DMS153 treated with DMSO at 0.1 percent for 48 hours (cell line): ENCODE data around the gene RTKN2.

Source experiments
- DNase-seq: peaks from one replicate; lab custom pipeline; 2025; ENCODE audit not compliant: unreplicated experiment; lab: John Stamatoyannopoulos, UW

Gene RTKN2

DNA sequence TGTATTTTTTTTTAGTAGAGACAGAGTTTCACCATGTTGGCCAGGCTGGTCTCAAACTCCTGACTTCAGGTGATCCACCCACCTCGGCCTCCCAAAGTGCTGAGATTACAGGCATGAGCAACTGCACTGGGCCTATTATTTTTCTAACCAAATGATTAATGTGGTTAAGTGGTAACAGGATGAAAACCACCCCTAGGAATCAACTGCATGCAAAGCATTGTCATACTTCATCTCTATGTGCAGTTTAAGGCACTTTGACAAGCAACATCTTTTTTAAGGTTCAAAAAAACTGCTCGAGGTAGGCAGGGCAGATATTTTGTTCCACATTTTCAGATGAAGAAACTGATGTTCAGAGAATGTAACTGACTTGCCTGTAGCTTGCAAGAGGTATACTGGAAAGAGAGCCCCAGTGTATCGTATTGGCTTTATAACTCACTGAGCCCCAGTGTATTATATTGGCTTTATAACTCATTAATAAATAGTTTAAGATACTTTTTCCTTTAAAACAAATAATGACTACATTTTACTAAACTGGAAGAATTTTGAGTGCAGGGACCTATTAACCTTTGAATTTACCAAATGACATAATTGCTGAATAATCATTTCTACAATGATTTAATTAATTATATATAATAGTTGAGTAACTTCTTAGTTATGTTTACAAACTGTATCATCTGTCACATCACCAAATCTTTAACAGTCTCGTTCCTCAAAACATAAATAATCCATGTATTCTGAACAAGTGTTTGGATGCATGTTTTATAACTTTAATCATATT, 38.1 kb downstream of the RTKN2 start:
- DNase-seq: no peak

DNA sequence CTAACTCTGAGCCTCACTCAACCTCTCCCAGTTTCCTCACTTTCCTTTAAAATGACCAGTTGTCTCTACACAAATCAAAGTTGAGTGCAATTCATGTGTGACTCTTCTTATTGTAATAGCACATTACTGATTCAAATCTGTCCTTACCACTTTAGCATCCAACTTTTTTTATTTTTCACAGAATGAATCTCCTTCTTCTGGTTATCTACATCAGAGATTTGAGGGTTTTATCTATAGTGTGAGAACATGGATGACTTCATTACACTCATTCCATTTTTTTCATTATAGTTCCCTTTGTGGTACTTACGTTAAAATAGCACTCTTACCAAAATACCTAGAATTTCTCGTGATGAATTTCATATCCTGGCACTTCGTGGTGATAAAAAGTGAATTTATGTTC, 43.3 kb downstream of the RTKN2 start:
- no peak for DNase-seq

DNA sequence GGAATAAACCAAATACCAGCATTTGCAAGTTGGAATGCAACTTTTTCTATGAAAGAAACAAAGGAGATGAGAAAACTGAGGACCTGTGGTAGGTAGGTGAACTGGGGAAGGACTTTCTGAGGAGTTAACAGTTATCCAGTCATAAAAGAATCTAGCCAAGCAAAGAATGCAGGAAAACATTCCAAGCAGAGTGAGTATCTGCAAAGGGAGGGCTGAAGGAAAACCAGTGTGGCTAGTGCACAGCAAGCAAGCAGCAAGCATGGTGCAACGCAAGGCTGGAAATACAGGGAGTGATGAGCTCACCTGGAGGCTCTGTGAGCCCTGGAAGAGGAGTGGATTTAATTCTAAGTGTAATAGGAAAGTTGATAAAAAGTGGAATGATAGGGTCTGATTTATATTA, 44.0 kb downstream of the RTKN2 start:
- DNase-seq: no peak

DNA sequence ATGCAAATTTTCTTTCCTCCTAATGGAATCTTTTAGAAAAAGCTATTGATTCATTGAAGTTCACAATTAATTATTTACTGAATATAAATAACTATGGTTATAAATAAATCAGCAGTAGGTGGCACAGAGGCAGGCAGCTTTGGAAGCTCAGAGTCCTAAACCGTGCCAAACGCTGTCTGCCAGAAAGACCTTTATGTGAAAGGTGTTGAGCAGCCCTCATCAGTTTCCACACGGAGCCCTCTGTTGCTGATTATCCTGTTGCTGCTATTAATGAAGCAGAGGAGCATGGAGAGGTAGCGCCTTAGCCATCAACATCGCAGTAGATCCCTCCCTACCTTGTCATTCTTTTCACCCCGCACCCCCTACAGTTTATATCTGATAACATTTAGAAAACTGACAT, 51.0 kb downstream of the RTKN2 start:
- no peak for DNase-seq

GRCh38 chr10:62214364-62214874, 54.2 kb downstream of the RTKN2 start:
- no peak for DNase-seq

- DNase-seq: no peak
Measured at GRCh38 chr10:62205750-62206399, 62.8 kb downstream of the RTKN2 start.

DNA sequence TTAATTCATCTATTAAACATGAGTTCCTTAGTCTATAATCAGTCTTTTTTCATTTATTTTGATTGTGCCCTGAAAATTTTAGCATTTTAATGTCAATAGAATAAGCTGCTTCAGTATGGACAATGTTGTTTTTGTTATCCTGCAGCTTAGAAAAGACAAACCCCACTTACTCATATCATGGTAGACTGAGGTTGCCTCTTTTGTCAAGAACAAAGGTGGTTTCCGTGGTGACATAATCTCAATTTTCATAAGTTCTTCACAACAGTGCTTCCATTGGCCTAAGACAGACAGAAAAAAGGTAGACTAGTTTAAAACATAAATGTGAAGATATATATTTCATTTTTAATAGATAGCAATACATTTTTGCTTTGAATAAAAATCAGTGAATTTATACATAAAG, 69.1 kb downstream of the RTKN2 start:
- DNase-seq: no peak

DNA sequence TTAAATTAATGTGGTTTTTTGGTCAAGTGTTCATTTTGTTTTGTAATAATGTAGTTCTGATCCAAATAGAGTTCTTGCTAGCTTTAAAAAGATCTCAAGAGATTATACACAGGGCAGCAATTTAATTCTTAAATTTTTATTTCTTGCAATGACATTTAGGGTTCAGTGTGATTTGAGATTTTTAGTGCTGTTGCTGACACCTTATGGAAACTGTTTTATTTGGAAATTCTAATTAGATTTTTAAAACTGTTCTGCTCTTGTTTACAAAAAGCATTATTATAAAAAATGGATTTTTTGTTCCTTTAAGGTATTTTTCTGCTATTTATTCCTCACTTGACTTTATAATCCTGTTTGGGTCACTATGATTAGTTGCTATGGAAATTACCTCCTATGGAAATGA, 72.1 kb downstream of the RTKN2 start:
- no peak for DNase-seq

GRCh38 chr10:62195675-62195926, 73.0 kb downstream of the RTKN2 start:
- no peak for DNase-seq

DNA sequence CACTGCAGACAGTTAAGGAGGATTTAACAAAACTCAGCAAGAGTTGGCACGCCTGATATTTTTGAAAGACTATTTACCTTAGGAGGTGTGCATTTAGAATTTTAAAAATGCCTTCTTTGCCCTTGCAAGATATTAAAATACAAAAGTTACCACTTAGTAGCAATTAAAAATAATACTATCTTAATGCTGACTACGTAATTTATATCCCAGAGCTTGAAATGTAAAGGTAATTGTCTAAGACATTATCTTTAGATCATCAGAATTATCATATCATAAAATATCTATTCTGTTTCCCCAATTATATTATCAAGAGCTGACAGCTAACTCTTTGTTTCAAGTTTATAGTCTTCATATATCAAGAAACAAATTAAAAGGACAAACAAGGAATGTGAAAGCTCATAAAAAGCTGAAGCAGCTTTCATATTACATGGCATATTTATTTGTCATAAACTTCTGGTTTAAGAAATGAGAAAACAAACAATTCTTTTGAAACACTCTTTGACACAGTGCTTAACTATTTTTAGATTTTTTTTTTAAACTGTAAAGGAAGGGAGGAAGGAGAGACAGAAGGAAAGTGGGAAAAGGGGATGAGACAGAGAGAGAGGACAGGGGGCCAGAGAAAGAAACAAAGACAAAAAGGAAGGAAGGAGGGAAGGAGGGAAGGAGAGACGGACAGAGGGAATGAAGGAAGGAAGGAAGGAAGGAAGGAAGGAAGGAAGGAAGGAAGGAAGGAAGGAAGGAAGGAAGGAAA, 73.5 kb downstream of the RTKN2 start:
- DNase-seq: no peak

GRCh38 chr10:62193479-62193878, 75.2 kb downstream of the RTKN2 start:
- no peak for DNase-seq

DNA sequence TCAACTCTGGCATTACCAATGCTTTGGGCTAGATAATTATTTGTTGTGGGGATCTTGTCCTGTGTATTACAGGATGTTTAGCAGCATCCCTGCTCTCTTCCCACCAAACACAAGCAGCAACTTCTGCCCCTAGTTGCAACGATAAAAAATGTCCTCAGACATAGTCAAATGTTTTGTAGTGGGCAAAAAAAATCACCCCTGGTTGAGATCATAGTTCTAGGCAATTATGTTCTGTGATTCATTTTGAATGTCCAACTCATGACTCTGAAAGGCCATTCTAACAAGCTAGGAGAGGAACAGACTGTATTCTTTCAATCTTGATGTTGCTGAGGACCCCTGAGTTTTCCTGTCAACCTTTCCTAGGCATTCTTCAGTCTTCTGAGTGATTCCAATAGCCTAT, 79.5 kb downstream of the RTKN2 start:
- no peak for DNase-seq

- DNase-seq: no peak
Measured at GRCh38 chr10:62188021-62188616, 80.5 kb downstream of the RTKN2 start.

- DNase-seq: no peak
Measured at GRCh38 chr10:62186999-62187675, 81.5 kb downstream of the RTKN2 start.

DNA sequence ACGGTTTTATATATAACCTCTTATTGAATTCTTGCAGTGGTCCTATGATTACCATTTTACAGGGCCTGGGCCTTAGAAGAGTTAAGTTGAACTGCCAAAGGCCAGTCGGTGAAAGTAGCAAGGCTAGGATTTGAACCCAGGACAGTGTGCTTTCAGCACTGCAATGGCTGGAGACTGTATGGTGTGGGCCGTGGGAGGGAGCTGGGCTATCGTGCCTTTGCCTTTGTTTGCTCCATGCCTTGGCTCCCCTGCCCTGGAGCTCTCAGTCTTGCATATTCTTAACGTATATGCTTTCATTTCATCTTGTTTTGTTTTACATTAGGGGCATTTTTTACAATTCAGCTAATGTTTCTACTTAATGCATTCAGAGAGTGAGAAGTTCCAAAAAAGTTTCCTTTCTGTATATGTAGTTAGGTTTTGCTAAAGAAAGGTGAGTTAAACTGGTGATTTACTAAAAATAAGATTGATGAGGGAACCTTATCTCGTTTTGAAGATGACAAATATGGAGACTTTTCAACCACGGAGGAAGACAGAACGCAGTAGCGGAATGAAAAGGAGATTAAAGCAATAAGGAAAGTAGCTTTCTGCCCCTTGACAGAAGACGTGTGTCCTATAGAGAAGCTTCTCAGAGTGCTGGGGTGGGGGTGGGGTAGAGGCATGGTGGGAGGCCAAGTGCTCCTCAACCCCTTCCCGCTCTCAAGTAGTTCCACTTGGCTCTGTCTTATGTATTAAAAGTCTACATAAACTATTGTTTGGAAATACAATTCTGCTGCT, 82.5 kb downstream of the RTKN2 start:
- no peak for DNase-seq

GRCh38 chr10:62183857-62184795, 84.5 kb downstream of the RTKN2 start:
- DNase-seq: no peak

GRCh38 chr10:62183442-62183841, 85.2 kb downstream of the RTKN2 start:
- no peak for DNase-seq

DNA sequence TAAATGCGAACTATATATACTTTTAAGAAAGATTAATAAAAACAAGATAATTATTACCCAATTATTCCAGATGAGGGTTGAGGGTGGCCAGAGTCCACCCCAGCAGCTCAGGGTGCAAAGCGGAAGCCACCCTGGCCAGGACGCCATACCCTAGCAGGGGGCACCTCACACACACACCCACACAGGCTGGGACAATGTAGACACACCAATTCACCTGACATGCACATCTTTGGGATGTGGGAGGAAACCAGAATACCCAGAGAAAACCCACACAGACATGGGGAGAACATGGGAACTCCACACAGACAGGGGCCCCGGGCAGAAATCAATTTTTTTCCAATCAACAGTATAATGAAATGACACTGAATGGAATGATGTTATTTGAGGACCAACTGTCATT, 86.0 kb downstream of the RTKN2 start:
- DNase-seq: no peak

- DNase-seq: no peak
Measured at GRCh38 chr10:62182171-62182570, 86.5 kb downstream of the RTKN2 start.
